ENCODE measurements around the gene SORCS3.

SORCS3 gene

DNA sequence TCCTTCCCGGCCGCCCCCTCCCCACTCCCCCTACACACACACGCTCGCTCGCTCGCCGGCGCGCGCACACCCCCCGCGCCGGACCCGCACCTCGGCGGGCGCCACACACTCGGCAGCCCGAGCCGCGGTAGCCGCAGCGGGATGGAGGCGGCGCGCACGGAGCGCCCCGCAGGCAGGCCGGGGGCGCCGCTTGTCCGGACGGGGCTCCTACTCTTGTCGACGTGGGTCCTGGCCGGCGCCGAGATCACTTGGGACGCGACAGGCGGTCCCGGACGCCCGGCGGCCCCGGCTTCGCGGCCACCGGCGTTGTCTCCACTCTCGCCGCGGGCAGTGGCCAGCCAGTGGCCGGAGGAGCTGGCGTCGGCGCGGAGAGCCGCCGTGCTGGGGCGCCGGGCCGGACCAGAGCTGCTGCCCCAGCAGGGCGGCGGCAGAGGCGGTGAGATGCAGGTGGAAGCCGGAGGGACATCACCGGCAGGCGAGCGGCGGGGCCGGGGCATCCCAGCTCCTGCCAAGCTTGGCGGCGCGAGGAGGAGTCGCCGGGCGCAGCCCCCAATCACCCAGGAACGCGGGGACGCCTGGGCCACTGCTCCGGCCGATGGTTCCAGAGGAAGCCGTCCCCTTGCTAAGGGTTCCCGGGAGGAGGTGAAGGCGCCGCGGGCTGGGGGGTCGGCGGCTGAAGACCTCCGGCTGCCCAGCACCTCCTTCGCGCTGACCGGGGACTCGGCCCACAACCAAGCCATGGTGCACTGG is at the start of gene SORCS3:
Gene SORCS3, plus strand, starts transcription at position 104 of the 750 bp plus-strand sequence.
- DNase-seq = no peak

DNA sequence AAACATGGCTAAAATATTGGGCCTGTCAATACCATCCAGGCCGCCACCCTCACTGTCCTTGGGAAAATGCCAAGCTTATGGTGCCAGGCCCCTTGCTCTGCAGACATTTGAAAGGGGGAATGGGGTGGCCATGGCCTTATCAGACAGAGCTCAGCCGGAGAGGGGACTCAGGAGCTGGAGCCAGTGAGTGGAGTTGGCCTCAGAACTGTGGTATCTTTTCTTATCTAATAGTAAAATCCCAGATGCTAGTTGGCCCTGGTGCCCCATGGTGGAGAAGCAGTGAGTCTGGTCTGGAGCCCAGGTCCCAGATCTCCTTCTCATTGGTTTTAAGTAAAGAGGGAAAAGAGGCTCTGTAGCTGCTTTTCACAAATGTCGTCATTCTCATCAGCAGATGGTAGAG is 49.6 kb upstream of the SORCS3 start:
- DNase-seq = no peak

DNA sequence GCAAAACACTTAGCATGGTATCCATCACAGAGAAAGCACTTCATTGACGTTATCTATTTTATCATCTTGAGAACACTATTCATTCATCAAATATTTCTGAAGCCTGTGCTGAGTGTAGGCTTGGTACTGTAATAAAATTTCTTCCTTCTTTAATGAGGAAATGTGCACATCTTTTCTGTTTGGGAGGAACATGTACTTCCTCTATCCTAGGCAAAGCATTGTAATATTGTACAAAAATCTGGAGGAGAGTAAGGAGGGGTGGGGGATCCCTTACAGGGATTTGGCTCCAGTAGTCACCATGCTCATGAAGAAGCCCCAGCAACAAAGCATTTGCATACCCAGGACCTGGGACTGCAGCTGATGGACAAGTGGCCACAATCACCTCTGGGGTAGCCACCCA is 39.9 kb upstream of the SORCS3 start:
- no peak for DNase-seq

DNA sequence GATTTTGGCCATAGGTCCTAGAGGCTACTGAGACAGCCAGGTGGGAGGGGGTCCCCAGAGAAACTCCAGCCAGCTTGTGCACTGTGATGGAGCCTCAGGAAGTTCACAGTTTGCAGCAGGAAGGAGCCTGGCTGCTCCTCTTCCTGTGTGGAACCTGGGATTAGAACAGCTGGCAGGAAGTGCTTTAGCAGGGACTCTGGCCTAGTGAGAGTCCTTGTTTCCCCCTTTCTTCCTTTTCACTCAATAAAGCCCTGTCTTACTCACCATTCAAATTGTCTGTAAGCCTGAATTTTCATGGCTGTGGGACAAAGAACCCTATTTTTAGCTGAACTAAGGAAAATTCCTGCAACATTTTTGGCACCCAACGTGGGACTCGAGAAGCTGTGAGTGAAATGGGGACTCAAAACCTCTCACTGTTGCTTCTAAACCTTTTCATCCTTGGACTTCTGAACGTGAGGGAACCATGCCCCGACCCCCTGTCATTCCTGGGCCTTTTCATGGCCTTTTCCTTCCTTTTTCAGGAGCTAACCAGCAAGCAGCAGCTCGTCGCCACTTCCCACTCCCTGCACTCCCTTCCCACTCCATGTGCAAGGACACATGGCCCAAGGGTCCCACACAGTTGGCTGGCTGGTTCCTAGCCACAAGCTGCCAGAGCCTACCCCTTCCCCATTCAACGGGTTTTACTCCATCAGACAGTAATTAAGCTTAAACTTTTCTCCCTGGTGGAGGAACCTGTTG is 32.8 kb upstream of the SORCS3 start:
- no peak for DNase-seq

DNA sequence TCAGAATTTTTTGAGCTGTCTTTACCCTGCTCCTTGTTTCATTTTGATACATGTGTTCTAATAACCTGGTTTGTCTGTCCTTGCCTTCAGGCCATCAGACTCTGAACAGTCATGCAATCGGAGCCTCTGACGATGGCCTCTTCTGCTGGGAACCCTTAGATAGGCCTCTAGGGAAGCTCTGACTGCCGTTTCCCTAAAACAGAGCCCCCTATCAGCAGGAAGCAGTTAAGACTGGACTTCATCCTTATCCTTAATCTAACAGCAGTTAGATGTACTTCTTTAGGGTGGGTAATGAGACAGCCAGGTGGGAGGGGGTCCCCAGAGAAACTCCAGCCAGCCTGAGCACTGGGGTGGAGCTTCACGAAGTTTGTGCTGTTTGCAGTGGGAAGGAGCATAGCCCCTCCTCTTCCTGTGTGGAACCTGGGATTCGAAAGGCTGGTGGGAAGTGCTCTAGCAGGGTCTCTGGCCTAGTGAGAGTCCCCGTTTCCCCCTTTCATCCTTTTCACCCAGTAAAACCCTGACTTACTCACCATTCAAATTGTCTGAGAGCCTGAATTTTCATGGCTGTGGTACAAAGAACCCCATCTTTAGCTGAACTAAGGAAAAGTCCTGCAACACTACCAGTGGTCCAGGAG is 28.4 kb upstream of the SORCS3 start:
- no peak for DNase-seq

DNA sequence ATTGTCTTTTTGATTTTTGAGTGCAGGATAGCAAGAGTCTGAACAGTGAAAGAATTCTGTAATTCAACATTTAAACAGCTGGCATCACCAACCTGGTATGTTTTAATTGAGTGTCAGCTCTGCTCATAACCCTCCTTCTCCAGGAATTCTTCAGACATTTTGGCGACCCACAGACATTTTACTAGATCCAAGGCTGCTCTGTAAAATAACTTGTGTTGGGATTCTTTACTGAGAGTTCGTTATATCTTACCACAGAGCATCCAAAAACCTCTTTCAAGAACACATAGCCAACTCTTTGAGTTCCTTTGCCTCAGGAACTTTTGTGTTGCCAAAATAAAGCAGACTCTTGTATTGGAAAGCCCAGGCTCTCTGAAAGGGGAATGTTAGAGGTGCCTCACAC is 27.7 kb upstream of the SORCS3 start:
- no peak for DNase-seq

DNA sequence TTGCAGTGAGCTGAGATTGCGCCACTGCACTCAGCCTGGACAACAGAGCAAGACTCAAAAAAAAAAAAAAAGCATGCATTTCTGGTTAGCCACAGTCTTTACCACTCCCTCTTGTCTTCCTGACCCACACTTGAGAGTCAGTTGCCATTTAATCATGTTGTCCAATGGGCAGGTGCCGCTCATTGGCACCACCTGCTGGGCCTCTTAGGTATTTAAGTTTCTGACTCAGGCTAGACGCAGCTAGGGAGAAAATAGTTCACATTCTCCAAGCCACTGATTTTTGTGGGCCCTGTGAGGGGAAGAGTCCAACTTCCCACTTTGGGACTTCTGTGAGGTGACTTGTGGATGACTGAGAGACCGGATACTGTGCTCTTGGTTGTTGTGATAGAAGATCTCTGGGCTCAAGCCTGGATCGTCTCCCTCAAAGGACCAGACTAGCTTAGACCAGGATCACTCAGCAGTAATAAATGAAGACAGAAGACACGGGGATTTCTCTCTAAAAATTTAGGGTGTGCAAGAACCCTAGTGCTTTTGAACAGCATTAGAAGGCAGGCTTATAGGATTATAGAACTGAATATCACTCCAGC is 26.8 kb upstream of the SORCS3 start:
- DNase-seq = peak; percentile 28

DNA sequence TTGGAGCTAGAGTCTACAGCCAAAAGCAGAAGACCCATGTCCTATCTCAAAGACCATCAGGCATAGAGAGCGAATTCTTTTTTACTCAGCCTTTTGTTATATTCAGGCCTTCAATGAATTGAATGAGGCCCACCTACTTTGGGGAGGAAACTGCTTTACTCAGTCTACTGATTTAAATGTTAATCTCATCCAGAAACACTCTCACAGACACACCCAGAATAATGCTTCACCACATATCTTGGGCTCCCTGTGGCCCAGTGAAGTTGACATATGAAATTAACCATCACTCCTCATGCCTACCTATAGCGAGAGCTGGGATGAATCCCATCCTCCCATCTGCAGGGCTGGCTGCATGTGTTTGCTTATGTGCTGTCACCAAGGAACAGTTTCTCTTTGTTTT is 26.0 kb upstream of the SORCS3 start:
- DNase-seq = no peak

DNA sequence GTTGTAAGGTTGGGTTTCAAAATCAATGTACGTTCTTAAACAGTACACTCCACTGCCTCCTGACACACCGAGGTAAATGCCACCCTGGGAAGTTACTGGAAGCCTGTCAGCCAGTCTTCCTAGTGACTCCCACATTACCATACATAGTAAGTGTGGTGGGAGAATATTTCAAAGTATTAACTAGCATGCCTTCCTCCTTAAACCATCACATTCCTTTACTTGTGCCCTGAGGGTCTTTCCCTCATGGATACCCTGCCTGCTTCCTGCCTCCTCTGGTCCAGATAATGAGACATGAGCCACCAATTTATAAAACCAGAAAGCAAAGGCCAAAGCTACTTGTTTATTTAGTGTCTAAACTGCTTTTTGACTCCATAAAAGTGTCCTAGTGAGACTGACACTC is 23.3 kb upstream of the SORCS3 start:
- no peak for DNase-seq

DNA sequence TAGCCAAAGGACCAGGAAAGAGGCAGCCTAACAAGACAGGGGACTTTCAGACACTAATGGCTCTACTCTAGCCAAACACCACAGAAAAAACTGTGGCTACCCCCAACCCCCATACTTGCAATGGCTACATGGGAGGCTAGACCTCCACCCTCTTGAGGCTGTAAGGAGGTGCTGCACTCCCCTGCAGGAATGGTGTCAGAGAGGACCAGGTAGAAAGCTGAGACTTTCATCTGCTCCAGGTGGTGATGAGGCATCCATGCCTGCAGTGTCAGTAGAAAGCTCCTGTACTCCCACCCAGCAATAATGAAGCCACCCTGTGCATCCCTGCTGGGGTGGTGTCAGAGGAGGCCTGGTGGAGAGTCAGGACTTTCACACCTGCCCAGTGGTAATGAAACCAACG is 18.9 kb upstream of the SORCS3 start:
- no peak for DNase-seq

DNA sequence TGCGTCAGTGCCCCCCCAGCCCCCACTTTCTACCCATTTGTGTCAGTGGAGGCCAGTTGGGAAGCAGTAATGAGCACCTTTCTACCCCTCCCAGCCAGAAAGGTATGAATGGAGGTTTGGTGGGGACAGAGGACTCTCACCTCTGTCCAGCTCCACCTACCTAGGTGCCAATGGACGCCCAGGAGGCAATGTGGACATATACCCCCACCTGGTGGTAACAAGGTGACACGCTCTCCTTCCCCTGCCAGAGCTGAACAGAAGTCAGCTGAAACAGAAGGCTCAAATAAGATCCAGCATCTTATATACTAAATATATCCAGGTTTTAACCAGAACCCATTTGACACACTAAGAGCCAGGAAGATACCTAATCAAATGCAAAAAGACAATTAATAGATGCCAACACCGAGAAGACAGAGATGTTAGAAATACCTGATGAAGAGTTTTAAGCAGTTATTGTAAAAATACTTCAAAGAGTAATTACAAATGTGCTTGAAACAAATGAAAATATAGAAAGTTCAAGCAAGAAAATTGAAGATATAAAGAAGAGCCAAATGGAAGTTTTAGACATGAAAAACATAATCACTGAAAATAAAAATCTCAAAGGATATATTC is 18.4 kb upstream of the SORCS3 start:
- no peak for DNase-seq

DNA sequence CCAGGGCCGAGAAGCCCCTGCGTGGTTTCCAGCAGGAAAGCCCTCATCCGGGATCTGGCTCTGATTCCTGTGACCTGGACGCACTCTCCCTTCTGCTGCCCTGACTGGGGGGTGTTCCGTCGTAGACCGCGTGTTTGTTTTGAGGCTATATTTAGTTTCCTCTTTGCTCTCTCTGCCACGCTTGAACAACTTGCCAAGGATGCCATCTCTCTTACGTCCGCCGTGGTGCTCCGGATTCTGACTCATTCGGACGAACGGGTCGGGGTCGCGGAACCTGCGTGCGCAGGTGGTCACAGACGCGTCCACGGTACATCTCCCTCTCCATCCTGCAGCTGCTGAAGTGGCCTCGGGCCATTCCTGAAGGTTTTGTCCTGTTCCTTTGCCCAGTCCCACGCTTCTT is 10.4 kb upstream of the SORCS3 start:
- no peak for DNase-seq

DNA sequence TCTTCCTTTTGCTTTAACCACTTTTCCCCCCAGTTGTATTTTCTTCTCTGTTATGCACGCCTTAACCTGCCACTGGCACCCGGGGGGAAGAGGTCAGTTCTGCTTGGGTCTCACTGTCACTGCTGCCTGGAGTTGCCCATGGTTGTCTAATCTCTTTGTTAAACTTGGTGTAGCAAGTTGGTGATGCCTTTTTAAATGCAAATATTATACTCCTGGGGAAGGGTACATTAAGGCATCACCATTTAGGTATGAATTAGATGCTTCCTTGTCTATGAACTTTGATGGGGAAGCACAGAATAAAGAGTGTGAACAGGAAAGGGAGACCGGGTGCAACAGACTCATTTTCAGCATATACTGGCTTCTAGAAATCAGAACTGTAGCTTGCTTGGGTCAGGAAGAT is 9.1 kb upstream of the SORCS3 start:
- DNase-seq = no peak

DNA sequence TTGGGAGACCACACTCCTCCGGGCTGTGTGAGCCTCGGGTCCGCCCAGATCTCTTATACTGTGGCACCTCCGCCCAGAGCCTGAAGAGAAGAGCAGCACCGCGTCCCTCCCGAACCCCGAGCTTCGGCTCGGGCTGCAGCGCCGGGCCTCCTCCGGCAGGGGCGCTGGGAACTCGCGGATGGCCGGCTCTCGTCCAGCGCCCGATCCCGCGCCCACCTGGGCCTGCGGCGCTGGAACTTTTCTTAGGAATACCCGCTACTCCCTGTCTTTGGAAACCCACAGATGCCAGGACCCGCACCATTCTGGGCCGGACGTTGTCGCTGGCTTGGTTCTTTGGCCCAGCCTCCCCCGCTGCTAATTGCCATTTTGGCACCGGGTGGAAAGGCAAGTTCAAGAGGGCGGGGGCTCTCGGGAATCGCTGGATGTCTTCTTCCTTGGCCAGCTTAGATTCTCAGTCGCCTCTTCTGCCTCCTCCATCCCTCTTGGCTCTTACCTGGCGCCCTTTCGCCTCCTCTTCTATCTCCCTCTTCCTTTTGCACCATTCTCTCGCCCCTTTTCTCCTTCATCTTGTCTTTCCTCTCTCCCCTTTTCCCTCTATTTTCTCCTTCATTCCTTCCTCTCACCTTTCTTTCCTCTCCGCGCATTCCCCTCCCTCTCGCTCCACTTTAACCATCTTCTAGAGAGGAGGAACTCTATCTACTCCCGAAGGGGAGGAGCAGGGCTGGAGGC is 2.1 kb upstream of the SORCS3 start:
- no peak for DNase-seq

DNA sequence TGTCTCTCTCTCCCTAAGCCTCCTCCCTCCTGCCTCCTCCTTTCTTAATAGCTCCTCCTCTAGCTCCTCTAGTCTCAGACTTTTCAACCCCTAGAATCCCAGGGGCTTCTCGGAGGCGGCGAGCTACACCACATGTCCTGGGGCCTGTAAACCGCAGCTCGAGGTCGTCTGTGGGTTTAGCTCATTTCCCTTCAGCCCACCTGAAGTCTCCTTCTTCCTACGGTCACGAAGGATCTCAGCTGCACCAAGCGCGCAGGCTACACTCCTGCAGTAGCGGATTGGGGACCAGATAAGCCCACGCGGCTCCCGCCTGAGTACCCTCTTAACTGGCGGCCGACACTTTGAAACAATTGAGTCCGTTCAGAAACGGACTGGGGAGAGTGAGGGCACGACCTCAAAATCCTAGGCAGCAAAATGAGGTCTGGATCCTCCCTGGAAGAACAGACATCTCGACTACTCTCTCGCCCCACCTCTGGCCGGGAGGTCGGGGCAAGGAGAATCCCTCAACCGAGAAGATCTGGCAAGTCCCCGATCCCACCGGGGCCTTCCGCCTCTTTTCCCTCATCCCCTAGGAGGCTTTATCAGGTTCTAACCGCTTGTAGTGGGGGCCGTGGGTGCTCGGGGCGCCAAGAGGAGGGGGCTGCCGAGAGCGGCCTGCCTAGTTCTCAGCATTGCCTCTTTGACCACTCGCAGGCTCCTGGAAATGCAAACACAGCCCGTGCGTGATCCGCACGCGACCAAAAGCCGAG is 1.3 kb upstream of the SORCS3 start:
- no peak for DNase-seq

DNA sequence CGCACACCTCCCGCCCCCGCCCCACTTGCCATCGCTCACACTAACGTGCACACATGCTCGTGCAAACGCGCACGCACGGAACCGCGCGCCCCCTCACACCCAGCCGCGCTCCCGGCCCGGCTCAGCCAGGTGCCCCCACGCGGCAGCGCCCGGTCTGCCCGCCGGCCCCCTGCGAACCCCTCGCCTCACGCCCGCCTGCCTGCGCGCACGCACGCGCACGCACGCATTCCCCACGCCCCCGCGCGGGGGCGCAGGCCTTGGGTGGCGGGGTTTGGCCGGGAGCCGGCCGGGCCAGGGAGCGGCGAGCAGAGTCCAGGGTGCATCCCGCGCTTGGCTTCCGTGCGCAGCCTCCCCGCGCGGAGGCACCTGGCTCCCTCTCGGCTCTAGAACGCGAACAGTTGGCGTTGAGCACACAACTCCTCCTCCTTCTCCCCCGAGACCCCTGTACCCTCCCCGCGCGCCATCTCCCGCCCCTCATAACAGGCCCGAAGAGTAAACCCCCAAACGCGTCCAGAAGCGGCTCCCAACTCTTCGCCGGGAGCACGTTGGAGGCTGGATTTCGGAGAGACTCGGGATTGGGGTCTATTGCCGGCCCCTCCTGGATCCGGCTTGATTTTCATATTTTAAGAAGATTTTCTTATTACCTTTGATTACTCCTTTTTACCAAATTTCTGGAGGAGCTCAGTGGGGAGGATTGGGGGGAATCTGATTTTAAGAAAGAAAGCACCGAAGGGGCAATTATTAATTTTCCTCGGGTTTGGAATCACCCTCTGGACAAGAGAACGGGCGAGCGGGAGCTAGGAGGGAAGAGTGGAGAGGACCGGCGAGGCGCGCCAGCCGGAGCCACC is 527 bp upstream of the SORCS3 start:
- DNase-seq = no peak

DNA sequence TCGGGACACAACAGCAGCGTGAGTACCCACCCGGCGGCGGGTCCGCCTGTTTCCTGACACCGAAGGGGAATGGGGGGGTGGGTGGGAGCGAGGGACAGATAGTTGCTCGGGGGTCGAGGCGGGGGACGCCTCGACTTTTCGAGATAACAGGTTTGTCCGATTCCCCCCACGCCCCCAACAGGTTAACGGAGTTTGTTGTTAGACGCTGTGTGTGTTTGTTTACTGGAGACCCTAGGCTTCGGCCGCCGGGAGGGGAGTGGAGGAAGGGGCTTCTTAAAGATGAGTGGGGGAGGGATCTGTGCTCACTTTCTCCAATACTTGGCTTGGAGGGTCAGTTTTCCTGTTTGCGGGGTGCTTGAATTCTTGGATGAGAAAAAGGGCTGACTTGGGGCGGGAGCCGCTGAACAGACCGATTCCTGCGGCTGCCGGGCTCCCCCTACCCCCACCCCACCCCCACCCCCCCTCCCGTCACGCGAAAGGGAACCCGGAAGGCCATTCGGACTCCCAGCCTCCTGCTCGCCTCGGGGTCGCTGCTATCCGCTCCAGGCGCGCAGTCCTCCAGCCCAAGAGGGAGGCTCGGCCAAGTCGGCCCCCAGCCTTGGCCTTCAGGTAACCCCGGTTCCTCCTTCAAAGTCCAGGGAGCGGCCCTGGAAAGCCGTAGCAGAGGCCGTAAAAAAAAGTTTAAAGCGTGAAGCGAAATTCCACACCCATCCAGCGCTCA is 1.0 kb downstream of the SORCS3 start:
- DNase-seq = no peak

DNA sequence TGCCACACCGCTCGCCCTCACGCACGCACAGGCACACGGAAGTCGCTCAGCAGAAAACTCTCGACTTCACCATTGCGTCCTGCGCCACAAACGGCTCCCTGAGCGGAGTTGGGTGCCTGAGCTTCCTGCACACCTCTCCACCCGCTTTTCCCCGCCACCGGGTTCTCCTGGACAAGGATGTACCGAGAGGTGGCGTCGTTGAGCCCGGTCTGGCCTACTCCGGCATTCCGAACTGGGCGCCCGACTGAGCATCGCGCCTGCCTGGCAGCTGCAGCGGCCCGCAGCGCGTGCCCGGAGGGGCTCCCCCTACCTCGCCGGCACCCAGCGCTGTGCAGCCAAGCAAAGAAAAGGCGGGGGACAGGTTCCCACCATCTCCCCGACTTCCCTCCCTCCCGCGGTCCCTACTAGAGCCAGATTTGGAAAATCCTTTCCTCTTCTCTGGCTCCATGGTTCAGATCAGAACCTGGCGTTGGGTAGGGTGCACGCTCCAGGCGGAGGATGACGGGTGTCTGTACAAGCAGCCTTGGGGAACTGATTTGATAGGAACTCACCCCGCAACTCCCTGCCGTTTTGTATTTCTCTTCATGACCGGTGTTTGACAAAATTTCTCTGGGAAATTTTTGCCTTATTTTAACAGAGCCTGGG is 1.7 kb downstream of the SORCS3 start:
- no peak for DNase-seq

DNA sequence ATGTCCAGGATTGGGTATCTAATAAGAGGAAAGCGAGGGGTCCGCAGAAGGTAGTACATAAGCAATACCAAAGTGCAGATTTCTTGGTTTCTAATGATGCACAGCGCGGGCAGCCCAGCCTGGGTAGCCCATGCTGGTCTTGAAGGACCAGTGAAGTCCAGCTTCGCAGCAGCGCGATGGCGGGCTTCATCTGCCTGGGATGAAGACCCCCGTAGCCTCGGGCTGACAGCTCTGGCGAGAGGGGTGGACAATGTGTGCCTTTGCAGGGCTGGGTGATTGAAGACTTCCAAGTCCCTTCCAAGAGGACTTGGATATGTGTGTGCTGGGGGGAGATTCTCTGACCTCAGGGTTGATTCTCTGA is 2.2 kb downstream of the SORCS3 start:
- DNase-seq = no peak

DNA sequence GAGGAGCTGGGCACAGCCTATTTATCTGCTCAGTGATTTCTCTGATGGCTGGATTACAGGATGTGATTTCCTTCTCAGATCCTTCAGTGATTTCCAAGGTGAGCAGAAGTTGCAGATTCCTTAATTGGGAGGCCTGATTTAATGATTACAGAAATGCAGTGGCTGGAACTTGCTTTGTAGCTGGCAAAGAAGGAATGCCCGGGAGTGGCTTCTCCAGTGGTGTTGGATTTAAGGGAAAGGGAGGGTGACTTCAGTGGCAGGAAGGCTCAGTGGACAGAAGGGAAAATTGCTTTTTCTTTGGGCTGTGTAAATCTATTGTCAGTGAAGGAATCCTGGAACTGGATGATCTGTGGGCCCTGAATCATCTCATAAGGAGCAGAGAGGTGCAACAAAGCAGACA is 5.1 kb downstream of the SORCS3 start:
- DNase-seq = no peak
